Liver (tissue), 9 donors: ENCODE data around the gene PCSK6. TPM values are rescaled to one million over a fixed set of nuclear protein-coding genes. Genes with fewer than 3 reads are reported as not detected.

Experiments used
- DNase-seq: peaks from one replicate; pipeline ENCODE4 v3.0.0-alpha.2; 2017; ENCODE audit warnings: low spot score
- H3K27ac ChIP-seq, 2 donors: one replicate each; pipeline ENCODE4 v1.7.0; 2013; ENCODE audit warnings: inconsistent platforms in 2 of 2, low read length in 2 of 2, control low read depth in 1 of 2, low read depth in 1 of 2, mild to moderate bottlenecking in 1 of 2
- H3K27me3 ChIP-seq, 4 donors: one replicate each; pipeline versions ENCODE4 v1.6.1 to v1.7.0; 2013; ENCODE audit warnings: low read length in 3 of 4, inconsistent platforms in 1 of 4, mild to moderate bottlenecking in 1 of 4, moderate library complexity in 1 of 4; ENCODE audit not compliant: control insufficient read depth in 4 of 4, insufficient read depth in 4 of 4
- H3K36me3 ChIP-seq, 4 donors: one replicate each; pipeline versions ENCODE4 v1.6.1 to v1.7.0; 2013; ENCODE audit warnings: low read length in 3 of 4, mild to moderate bottlenecking in 3 of 4, low read depth in 1 of 4, moderate library complexity in 1 of 4; ENCODE audit not compliant: control insufficient read depth in 4 of 4, insufficient read depth in 3 of 4
- H3K4me1 ChIP-seq, 4 donors: one replicate each; pipeline versions ENCODE4 v1.6.1 to v1.7.0; 2013; ENCODE audit warnings: low read length in 3 of 4, mild to moderate bottlenecking in 3 of 4, moderate library complexity in 1 of 4; ENCODE audit not compliant: control insufficient read depth in 4 of 4, insufficient read depth in 4 of 4
- H3K4me3 ChIP-seq, 3 donors: one replicate each; pipeline versions ENCODE4 v1.6.1 to v1.7.0; 2013; ENCODE audit warnings: low read length in 3 of 3, control low read depth in 1 of 3, low read depth in 1 of 3, mild to moderate bottlenecking in 1 of 3
- H3K9ac ChIP-seq, 2 donors: one replicate each; pipeline ENCODE4 v1.7.0; 2013; ENCODE audit warnings: low read length in 2 of 2, mild to moderate bottlenecking in 2 of 2, moderate library complexity in 2 of 2, control low read depth in 1 of 2, low read depth in 1 of 2
- H3K9me3 ChIP-seq, 4 donors: one replicate each; pipeline versions ENCODE4 v1.6.1 to v1.7.0; 2013; ENCODE audit warnings: low read length in 3 of 4; ENCODE audit not compliant: control insufficient read depth in 4 of 4
- ATF3 ChIP-seq: IDR thresholded peaks from 2 replicates; pipeline ENCODE4 v1.6.1; 2016; ENCODE audit warnings: antibody characterized with exemption
- CTCF ChIP-seq: fragments of 150-350 bp; IDR thresholded peaks from 2 replicates; pipeline ENCODE4 v1.5.1; 2017; ENCODE audit warnings: improper control_type of control experiment, low read depth, low read length; ENCODE audit not compliant: missing input control
- EGR1 ChIP-seq, 2 donors: IDR thresholded peaks; 2 replicates each; pipeline ENCODE4 v1.6.1; 2016 to 2018; ENCODE audit warnings: antibody characterized with exemption in 2 of 2, low read depth in 2 of 2
- FOXA1 ChIP-seq: IDR thresholded peaks from 2 replicates; pipeline ENCODE4 v1.6.1; 2016; ENCODE audit warnings: antibody characterized with exemption
- FOXA2 ChIP-seq: IDR thresholded peaks from 2 replicates; pipeline ENCODE4 v1.6.1; 2016; ENCODE audit warnings: antibody characterized with exemption
- GABPA ChIP-seq, 2 donors: IDR thresholded peaks in 1 of 2; conservative IDR thresholded peaks in 1 of 2; 2 replicates each; pipeline ENCODE4 v1.6.1; 2016; ENCODE audit warnings: antibody characterized with exemption in 2 of 2, mild to moderate bottlenecking in 1 of 2, moderate library complexity in 1 of 2
- HNF4A ChIP-seq, 2 donors: conservative IDR thresholded peaks; 2 replicates each; pipeline ENCODE4 v1.6.1; 2016; ENCODE audit warnings: antibody characterized with exemption in 2 of 2, mild to moderate bottlenecking in 2 of 2
- HNF4G ChIP-seq: IDR thresholded peaks from 2 replicates; pipeline ENCODE4 v1.6.1; 2016; ENCODE audit warnings: antibody characterized with exemption
- JUND ChIP-seq, 2 donors: IDR thresholded peaks; 2 replicates each; pipeline ENCODE4 v1.6.1; 2016; ENCODE audit warnings: antibody characterized with exemption in 2 of 2
- MAX ChIP-seq: IDR thresholded peaks from 2 replicates; pipeline ENCODE4 v1.6.1; 2016; ENCODE audit warnings: antibody characterized with exemption
- NR2F2 ChIP-seq: IDR thresholded peaks from 2 replicates; pipeline ENCODE4 v1.6.1; 2016; ENCODE audit warnings: antibody characterized with exemption
- RAD21 ChIP-seq, 2 donors: IDR thresholded peaks; 2 replicates each; pipeline ENCODE4 v1.6.1; 2016; ENCODE audit warnings: antibody characterized with exemption in 2 of 2, mild to moderate bottlenecking in 2 of 2
- REST ChIP-seq: IDR thresholded peaks from 2 replicates; pipeline ENCODE4 v1.6.1; 2016; ENCODE audit warnings: antibody characterized with exemption, mild to moderate bottlenecking
- RXRA ChIP-seq, 2 donors: IDR thresholded peaks; 2 replicates each; pipeline ENCODE4 v1.6.1; 2017 to 2018; ENCODE audit warnings: antibody characterized with exemption in 2 of 2, mild to moderate bottlenecking in 1 of 2
- SP1 ChIP-seq: IDR thresholded peaks from 2 replicates; pipeline ENCODE4 v1.6.1; 2018; ENCODE audit warnings: antibody characterized with exemption, mild to moderate bottlenecking
- TAF1 ChIP-seq: conservative IDR thresholded peaks from 2 replicates; pipeline ENCODE4 v1.6.1; 2016; ENCODE audit warnings: antibody characterized with exemption, mild to moderate bottlenecking
- YY1 ChIP-seq: IDR thresholded peaks from 2 replicates; pipeline ENCODE4 v1.6.1; 2016; ENCODE audit warnings: antibody characterized with exemption, mild to moderate bottlenecking
- WGBS: extraction: QIAGEN DNeasy Blood & Tissue Kit; methylation state at CpG from one replicate; pipeline ENCODE4 v1.1.7; 2013; 5-methylcytosine and 5-hydroxymethylcytosine counted together
- polyA plus RNA-seq, 2 donors: library from polyadenylated mRNA; stranded (reverse) in 1 of 2; unstranded in 1 of 2; fragments of 200-250 nt in 1 of 2; fragments of >200 nt in 1 of 2; fragmentation: Nextera tagmentation in 1 of 2; extraction: Ambion mirVana in 1 of 2; gene quantifications; one replicate each; pipeline versions ENCODE4 v1.2.1 to v1.2.3, GENCODE V29; 2013 to 2015
- total RNA-seq, 2 donors: library from RNA; depleted of rRNA; stranded (reverse); fragments of >200 nt; gene quantifications; one replicate each; pipeline ENCODE4 v1.2.3, GENCODE V29; 2014
- TF ChIP-seq, protein P1 (sequence below): IDR thresholded peaks from 2 replicates; pipeline ENCODE4 v1.6.1; 2016; ENCODE audit warnings: antibody characterized with exemption
- donor health status: healthy.
- donor health status: healthy.
- donor health status: healthy.
- donor health status: healthy.
- donor health status: healthy.

The PCSK6 gene
- total and polyA plus RNA-seq, 4 donors, result 94.8 to 398 (median 168) TPM

DNA sequence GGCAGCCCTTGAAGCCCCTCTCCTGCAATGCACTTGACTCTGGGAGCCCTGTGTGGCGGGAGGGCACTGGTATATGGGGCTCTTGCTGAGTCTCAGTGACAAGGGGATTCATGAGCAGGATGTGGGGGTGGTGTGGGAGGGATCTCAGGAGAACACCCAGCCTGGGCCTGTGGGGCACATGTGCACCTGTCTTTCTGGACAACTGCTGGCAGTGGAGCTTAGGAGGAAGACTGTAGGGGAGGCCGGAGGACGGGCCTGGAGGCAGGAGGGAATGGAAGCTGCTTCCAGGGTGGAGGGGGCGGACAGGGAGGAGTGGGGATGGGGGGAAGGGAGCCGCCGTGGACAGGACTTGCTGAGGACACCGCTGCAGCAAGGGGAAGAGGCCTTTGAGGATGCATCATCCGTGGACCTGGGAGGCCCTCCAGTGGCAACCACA lies 183.7 kb downstream of the PCSK6 start (continued):
- TF ChIP-seq REST, result no peak
- TF ChIP-seq NR2F2, result no peak
- no peak for TF ChIP-seq CTCF
- TF ChIP-seq JUND (IDR thresholded peaks at IDR 0.05), result no peak

DNA sequence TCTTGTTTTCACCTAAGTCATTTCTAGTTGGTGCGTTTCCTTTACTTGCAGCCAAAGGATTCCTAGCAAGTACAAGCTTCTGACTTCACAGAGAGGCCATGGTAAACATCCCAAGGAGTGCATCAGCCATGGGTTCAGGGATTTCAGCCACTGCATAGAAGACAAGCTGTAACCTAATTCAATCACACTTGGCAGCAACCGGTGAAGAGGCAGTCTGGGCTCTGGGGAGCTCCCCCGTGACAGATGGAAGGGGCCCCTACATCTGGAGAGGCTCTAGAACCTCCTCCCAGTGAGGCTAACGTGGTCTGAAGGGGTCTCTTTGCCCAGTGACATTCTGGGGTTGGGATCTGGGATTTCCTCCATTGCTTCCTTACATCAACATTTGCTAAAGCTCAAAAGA lies 186.1 kb downstream of the PCSK6 start:
- DNase-seq, result no peak
- 86% methylated on average over 4 of the region's 4 CpGs for WGBS
- TF ChIP-seq RXRA (IDR thresholded peaks at IDR 0.05) (no peak), HNF4A (conservative IDR thresholded peaks at IDR 0.05) (no peak), FOXA2 (no peak), HNF4G (no peak), YY1 (no peak), ATF3 (no peak), CTCF (no peak), GABPA (IDR thresholded peaks at IDR 0.05 in 1 of 2, conservative IDR thresholded peaks at IDR 0.05 in 1 of 2) (no peak), TAF1 (no peak), SP1 (no peak), JUND (IDR thresholded peaks at IDR 0.05) (no peak), FOXA1 (no peak), RAD21 (IDR thresholded peaks at IDR 0.05) (no peak), EGR1 (IDR thresholded peaks at IDR 0.05; ENCODE audit: low read depth in 2 of 2) (no peak), REST (no peak), NR2F2 (no peak), MAX (no peak)
- TF ChIP-seq, protein P1, sequence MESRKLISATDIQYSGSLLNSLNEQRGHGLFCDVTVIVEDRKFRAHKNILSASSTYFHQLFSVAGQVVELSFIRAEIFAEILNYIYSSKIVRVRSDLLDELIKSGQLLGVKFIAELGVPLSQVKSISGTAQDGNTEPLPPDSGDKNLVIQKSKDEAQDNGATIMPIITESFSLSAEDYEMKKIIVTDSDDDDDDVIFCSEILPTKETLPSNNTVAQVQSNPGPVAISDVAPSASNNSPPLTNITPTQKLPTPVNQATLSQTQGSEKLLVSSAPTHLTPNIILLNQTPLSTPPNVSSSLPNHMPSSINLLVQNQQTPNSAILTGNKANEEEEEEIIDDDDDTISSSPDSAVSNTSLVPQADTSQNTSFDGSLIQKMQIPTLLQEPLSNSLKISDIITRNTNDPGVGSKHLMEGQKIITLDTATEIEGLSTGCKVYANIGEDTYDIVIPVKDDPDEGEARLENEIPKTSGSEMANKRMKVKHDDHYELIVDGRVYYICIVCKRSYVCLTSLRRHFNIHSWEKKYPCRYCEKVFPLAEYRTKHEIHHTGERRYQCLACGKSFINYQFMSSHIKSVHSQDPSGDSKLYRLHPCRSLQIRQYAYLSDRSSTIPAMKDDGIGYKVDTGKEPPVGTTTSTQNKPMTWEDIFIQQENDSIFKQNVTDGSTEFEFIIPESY, result no peak

More for the DNA sequence above, 186.1 kb downstream of the PCSK6 start:
- H3K4me1 ChIP-seq, result no peaks in the 10 kb centered on the region
- H3K9ac ChIP-seq, result no peak overlapping the region
- no peak overlapping the region for H3K27ac ChIP-seq
- H3K27me3 ChIP-seq, result no peaks in the 10 kb centered on the region
- H3K9me3 ChIP-seq, result no peaks in the 10 kb centered on the region
- no peak overlapping the region for H3K4me3 ChIP-seq
- peaks cover 3 to 27% (median 18%) of the 10 kb centered on the region in 4 donors for H3K36me3 ChIP-seq
